Pulmonary artery endothelial cell (primary cell): ENCODE measurements around the gene MEGF6. TPM values are rescaled to one million over a fixed set of nuclear protein-coding genes. Genes with fewer than 3 reads are reported as not detected.

ENCODE experiments used
- DNase-seq: peaks from one replicate; pipeline ENCODE4 v3.0.0-alpha.2; 2011; ENCODE audit warnings: low read depth, low spot score
- total RNA-seq: library from RNA; depleted of rRNA; stranded (reverse); fragments of >200 nt; gene quantifications from 2 replicates; pipeline ENCODE4 v1.2.3, GENCODE V29; 2014

The MEGF6 gene
- total RNA-seq, 1 donor from 2014 or later, result 49.2 TPM

GRCh38 chr1:3490046-3490745 is 121.1 kb downstream of the MEGF6 start:
- DNase-seq, result no peak

- DNase-seq, result no peak
Observed at GRCh38 chr1:3488432-3488831, 122.9 kb downstream of the MEGF6 start.

DNA sequence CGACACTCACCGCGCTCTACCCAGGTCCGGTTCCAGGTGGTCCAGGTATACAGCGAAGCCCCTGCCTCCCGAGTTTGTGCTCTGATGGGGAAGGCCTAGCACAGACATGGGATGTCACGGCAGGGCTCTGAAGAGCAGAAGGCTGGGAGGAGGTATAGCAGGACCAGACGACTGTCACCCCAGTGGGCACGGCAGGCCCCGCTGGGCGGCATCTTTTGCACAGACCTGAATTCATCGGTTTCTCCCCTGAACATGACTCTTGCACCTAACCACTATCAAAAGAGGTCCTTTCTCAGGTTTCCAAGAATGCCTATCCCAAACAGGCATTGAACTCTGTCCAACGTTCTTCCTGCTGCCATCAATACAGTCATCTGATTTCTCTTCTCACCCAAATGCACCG is 126.3 kb downstream of the MEGF6 start:
- no peak for DNase-seq

GRCh38 chr1:3483801-3484444 is 127.4 kb downstream of the MEGF6 start:
- DNase-seq, result no peak

DNA sequence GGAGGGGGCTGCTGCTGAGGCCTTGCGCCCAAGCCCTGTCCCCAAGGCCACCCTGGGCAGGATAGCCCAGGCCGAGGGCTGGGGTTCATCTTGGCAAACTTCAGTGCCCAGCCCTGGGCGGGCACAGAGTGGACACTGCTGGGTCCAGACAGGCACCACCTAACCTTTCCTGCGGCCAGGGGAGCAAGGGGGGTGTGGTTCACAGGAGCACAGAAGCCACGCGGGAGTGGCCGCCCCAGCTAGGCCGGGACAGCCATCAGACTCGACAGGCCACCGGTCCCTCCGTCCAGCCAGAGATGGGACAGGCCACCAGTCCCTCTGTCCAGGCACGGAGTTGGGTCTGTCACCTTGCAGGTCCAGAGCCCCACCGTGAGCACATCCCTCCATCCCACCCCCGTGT is 127.9 kb downstream of the MEGF6 start:
- DNase-seq, result no peak

DNA sequence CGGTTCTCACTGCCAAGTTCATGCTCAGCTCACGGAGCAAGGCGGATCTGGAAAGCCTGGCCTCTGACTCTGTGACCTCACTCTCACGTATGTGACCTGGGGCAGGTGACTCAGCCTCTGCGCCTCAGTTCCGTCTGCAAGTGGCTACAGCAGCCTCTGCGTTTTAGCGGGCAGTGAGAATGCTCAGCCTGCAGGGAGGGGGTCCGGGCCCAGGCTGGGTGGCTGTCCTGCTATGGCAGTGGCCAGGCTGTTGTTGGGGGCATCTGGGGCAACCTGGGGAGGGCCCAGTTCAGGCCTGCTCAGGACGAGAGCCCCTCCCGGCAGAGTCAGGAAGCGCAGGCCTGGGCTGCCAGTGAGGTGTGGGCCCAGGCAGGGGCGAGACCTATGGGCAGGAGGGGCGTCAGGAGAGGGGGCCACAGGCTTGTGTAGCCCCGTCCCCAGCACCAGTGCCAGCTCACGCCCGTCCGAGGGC is 128.9 kb downstream of the MEGF6 start:
- DNase-seq, result no peak

- DNase-seq, result no peak
Observed at GRCh38 chr1:3481836-3482375, 129.4 kb downstream of the MEGF6 start.

- no peak for DNase-seq
Observed at GRCh38 chr1:3481046-3481445, 130.3 kb downstream of the MEGF6 start.

DNA sequence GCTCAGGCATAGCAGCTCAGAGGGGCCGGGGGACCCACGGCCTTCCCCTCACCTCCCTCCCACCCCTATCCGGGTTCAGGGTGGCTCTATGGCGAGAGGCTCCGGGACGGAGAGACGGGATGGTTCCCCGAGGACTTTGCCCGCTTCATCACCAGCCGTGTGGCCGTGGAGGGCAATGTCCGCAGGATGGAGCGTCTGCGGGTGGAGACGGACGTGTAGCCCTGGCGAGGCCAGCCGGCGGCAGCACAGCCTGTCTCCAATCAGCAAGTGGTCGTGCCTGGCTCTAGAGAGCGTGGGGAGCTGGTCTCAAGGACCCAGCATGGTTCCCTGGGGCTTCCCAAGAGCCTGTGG is 131.0 kb downstream of the MEGF6 start:
- DNase-seq, result no peak

- DNase-seq, result no peak
Observed at GRCh38 chr1:3479511-3480368, 131.6 kb downstream of the MEGF6 start.

DNA sequence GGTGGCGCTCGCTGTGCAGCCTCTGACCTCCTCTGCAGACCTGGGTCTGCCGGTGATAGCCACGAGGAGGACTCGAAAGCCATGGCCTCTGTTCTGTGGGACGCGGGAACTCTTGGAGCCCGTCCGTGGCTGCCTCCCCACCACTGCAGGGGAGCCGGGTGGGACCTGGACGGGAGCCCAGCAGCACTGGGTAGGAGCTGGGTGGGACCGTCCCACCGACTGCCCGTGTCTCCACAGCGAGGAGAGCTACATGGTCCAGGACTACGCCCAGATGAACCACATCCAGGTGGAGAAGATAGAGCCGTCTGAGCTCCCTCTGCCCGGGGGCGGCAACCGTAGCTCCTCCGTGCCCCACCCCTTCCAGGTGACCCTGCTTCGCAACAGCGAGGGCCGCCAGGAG is 133.1 kb downstream of the MEGF6 start:
- DNase-seq, result no peak

GRCh38 chr1:3477241-3477995 is 133.9 kb downstream of the MEGF6 start:
- DNase-seq, result no peak

DNA sequence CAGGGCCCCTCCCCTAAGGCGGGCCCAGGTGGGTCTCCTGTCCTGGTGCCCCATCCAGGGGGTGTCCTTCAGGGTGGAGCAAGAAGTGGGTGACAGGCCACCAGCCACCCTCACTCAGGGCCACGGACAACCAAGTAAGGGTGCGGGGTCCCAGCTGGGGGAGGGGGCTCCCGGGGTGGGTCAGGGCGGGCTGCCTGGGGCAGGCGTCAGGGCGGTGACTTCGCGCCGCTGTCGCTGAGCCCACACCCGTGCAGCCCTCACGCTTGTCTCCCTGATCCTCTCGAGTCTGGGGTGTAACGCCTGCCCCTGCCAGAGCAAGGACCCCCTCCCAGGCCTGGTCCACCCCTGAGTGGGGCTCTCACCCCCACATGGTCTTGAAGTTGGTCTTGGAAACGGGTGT is 134.6 kb downstream of the MEGF6 start:
- DNase-seq, result no peak

- no peak for DNase-seq
Observed at GRCh38 chr1:3475839-3476573, 135.3 kb downstream of the MEGF6 start.

DNA sequence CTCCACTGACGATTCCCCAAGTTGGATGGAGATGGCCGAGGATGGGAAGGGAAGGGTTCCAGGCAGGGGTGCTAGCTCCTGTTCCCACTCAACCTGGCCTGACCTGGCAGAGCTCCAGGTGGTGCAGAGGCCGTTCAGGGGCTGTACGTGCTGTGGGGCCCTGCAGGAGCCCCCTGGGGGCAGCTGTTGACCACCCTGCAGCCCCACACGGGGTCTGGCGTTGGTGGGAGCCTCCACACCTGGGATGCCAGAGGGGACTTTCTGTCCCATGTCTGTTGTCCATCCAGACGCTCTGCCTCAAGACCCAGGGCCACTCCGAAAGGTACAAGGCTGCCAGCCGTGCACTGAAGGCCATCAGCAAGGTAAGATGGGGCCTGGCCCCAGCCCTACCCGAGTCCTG is 136.9 kb downstream of the MEGF6 start:
- no peak for DNase-seq

GRCh38 chr1:3474016-3474415 is 137.3 kb downstream of the MEGF6 start:
- DNase-seq, result no peak

DNA sequence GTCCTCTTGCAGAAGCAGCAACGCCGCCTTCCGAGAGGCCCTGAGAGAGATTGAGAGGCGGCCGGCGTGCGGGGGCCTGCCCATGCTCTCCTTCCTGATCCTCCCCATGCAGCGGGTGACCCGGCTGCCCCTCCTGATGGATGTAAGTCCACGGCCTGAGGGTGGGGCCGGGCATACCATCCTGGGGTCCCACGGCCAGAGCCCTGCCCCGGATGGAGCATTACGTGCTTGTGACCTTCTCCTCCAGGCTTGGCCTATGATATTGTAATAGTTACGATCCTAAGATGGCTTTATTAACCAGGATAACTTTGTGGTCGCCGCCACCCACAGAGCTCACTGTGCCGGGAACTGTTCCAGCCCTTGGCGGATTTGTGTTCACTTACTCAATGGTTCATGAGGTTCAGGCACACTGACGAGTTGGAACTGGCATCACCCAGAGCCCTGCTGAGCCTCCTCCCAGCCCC is 137.9 kb downstream of the MEGF6 start:
- DNase-seq, result no peak

DNA sequence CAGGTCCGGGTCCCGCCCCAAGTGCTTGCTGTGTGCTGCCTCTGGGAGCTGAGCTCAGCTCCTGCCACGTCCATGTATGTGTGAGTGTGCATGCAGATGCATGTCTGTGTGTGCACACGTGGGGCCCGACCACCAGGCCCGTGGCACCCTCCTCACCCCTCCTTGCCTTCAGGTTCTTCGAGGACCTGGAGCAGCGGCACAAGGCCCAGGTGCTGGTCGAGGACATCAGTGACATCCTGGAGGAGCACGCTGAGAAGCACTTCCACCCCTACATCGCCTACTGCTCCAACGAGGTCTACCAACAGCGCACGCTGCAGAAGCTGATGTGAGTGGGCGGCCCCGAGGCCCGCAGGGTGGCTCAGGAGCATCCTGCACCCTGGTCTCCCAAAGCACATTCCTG is 138.4 kb downstream of the MEGF6 start:
- no peak for DNase-seq

- no peak for DNase-seq
Observed at GRCh38 chr1:3472088-3472850, 139.0 kb downstream of the MEGF6 start.
